Osteoblast (primary cell): ENCODE data around the gene KIF4B. TPM values are rescaled to one million over a fixed set of nuclear protein-coding genes. Genes with fewer than 3 reads are reported as not detected.

ENCODE experiments used
- DNase-seq: peaks from one replicate; pipeline ENCODE4 v3.0.0; 2011; ENCODE audit warnings: low spot score, mixed read lengths; ENCODE audit not compliant: insufficient read length; ENCODE audit errors: missing footprints
- H2AFZ ChIP-seq: 2 replicates; pipeline ENCODE4 v1.6.0; 2011; ENCODE audit warnings: mild to moderate bottlenecking, low read length
- H3K27ac ChIP-seq: 2 replicates; pipeline ENCODE4 v1.5.1; 2011; ENCODE audit warnings: mild to moderate bottlenecking, low read depth, low read length, moderate library complexity
- H3K27me3 ChIP-seq: 2 replicates; pipeline ENCODE4 v1.6.0; 2012; ENCODE audit warnings: mild to moderate bottlenecking, control low read depth, inconsistent platforms, low read length, moderate library complexity; ENCODE audit not compliant: insufficient read depth
- H3K36me3 ChIP-seq: 2 replicates; pipeline ENCODE4 v1.5.1; 2011; ENCODE audit warnings: mild to moderate bottlenecking, low read length, control low read depth, moderate library complexity; ENCODE audit not compliant: insufficient read depth
- H3K4me1 ChIP-seq: 2 replicates; pipeline ENCODE4 v1.5.1; 2011; ENCODE audit warnings: mild to moderate bottlenecking, low read length, control low read depth, moderate library complexity; ENCODE audit not compliant: insufficient read depth
- H3K4me2 ChIP-seq: 2 replicates; pipeline ENCODE4 v1.6.0; 2011; ENCODE audit warnings: mild to moderate bottlenecking, low read length; ENCODE audit not compliant: insufficient read depth
- H3K4me3 ChIP-seq: fragments of 200-600 bp; sonication (generic); 3 replicates; pipeline ENCODE4 v1.5.1; 2012; ENCODE audit warnings: mild to moderate bottlenecking, low read length, inconsistent platforms; ENCODE audit not compliant: insufficient read depth
- H3K79me2 ChIP-seq: 2 replicates; pipeline ENCODE4 v1.6.0; 2012; ENCODE audit warnings: mild to moderate bottlenecking, low read length, control low read depth, inconsistent platforms; ENCODE audit not compliant: insufficient read depth
- H3K9me3 ChIP-seq: 2 replicates; pipeline ENCODE4 v1.5.1; 2011; ENCODE audit warnings: low read depth, low read length, control low read depth
- H4K20me1 ChIP-seq: 2 replicates; pipeline ENCODE4 v1.6.0; 2012; ENCODE audit warnings: mild to moderate bottlenecking, low read length, control low read depth; ENCODE audit not compliant: insufficient read depth
- total RNA-seq: library from RNA; depleted of rRNA; stranded (reverse); fragments of >200 nt; gene quantifications from 2 replicates; pipeline ENCODE4 v1.2.3, GENCODE V29; 2012
- TF ChIP-seq, protein P1 (sequence below): IDR thresholded peaks from 2 replicates; pipeline ENCODE4 v1.5.1; 2011; ENCODE audit warnings: mild to moderate bottlenecking, low read depth, low read length, moderate library complexity; ENCODE audit errors: extremely low read depth

The KIF4B gene
- total RNA-seq, 1 donor = not detected

DNA sequence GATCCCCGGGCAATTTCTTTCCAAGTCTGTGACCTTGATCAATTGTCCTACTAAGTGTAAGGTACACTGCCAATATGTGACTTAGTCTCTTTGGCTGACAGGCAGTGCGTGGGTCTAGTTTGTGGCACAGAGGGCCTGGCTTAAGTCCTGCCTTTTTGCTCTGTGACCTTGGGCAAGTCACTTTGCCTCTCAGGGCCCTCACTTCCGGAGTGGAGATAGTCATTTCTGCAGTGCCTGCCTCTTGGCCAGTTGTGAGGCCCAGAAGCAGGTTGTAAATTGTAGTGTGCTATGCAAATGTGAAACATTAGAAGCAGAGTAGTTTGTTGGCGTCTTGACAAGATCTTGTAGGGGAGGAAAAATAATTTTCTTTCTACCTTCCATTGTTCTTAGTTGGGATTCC is 39.0 kb downstream of the KIF4B start:
- H3K4me3 ChIP-seq = no peak overlapping the region
- no peaks in the 10 kb centered on the region for H3K9me3 ChIP-seq
- no peak overlapping the region for H2AFZ ChIP-seq
- H3K4me1 ChIP-seq = no peaks in the 10 kb centered on the region
- no peaks in the 10 kb centered on the region for H4K20me1 ChIP-seq
- no peak for DNase-seq
- H3K4me2 ChIP-seq = no peak overlapping the region
- no peaks in the 10 kb centered on the region for H3K27me3 ChIP-seq
- no peaks in the 10 kb centered on the region for H3K36me3 ChIP-seq
- H3K79me2 ChIP-seq = no peaks in the 10 kb centered on the region
- TF ChIP-seq, protein P1, sequence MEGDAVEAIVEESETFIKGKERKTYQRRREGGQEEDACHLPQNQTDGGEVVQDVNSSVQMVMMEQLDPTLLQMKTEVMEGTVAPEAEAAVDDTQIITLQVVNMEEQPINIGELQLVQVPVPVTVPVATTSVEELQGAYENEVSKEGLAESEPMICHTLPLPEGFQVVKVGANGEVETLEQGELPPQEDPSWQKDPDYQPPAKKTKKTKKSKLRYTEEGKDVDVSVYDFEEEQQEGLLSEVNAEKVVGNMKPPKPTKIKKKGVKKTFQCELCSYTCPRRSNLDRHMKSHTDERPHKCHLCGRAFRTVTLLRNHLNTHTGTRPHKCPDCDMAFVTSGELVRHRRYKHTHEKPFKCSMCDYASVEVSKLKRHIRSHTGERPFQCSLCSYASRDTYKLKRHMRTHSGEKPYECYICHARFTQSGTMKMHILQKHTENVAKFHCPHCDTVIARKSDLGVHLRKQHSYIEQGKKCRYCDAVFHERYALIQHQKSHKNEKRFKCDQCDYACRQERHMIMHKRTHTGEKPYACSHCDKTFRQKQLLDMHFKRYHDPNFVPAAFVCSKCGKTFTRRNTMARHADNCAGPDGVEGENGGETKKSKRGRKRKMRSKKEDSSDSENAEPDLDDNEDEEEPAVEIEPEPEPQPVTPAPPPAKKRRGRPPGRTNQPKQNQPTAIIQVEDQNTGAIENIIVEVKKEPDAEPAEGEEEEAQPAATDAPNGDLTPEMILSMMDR = no peak
- no peak overlapping the region for H3K27ac ChIP-seq

DNA sequence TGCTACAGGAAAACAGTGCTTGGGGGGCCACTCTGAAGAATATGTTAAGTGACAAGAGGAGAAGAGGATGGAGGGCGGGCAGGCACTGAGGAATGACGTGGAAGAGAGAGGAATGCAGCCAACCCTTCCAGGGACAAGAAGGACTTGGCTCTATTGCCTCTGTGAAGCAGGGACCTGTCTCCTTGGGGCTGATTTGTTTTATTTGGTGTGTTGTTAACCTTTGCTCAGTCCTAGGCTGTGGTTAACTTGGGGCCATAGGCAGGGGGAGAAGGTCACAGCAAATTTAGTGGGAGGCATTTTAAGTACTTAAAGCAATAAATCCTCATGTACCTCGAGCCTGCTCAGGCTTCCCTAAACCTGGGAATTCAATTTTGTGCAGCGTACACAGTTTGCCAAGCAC is 39.9 kb downstream of the KIF4B start:
- no peak overlapping the region for H2AFZ ChIP-seq
- H3K27me3 ChIP-seq = no peaks in the 10 kb centered on the region
- H3K4me3 ChIP-seq = no peak overlapping the region
- H3K79me2 ChIP-seq = no peaks in the 10 kb centered on the region
- H3K4me2 ChIP-seq = no peak overlapping the region
- H3K4me1 ChIP-seq = no peaks in the 10 kb centered on the region
- H4K20me1 ChIP-seq = no peaks in the 10 kb centered on the region
- no peak for DNase-seq
- no peaks in the 10 kb centered on the region for H3K9me3 ChIP-seq
- TF ChIP-seq, protein P1 = no peak
- no peak overlapping the region for H3K27ac ChIP-seq
- no peaks in the 10 kb centered on the region for H3K36me3 ChIP-seq

DNA sequence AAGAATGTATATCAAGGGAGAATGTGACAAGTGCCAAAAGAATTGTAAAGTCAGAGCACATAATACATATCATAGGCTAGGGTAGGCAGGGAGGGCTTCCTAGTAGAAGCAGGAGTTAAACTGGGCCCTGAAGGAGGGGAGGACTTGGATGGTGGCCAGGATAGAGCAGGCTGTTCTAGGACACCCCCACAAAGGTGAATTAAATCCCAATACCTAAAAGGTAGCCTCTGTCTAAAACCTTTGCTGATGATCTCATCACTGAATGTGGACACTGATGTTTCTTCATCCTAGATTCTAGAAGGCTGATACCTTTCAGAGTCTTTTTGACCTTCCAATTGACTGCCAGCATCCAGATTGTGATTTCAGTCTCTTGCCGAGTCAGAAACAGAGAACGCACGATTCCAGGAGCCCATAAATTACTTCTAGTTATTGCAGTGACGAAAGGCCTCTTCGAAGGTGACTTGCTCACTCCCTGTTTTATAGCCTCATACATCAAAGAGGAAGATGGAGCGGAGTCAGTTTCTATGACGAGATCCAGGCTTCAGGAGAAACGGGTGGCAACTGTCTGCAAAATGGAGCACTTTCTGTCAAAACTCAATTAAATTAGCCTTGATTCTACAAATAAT is 43.2 kb downstream of the KIF4B start:
- H2AFZ ChIP-seq = no peak overlapping the region
- no peak overlapping the region for H3K4me3 ChIP-seq
- TF ChIP-seq, protein P1 = no peak
- H3K36me3 ChIP-seq = no peaks in the 10 kb centered on the region
- DNase-seq = no peak
- H3K4me1 ChIP-seq = no peaks in the 10 kb centered on the region
- H4K20me1 ChIP-seq = no peaks in the 10 kb centered on the region
- no peak overlapping the region for H3K4me2 ChIP-seq
- H3K9me3 ChIP-seq = no peaks in the 10 kb centered on the region
- H3K27me3 ChIP-seq = no peaks in the 10 kb centered on the region
- no peaks in the 10 kb centered on the region for H3K79me2 ChIP-seq
- no peak overlapping the region for H3K27ac ChIP-seq

DNA sequence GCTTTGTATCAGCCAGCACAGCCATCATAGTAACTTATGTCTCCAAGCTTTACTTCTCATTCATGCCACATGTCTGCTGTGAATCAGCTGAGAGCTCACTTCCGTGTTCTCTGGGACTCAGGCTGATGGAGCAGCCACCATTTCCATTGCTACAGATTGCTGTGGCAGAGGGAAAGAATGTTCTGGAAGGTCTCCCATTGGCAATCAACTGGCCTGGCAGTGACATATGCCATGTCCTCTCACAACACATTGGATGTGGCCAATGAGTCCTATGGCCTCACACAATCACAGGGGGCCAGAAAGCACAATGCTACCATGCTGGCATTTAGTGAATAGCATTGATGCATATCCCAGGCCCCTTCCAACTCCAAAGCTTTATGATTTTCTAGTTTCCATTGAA is 44.1 kb downstream of the KIF4B start:
- Histone ChIP-seq H3K4me1 (no peaks in the 10 kb centered on the region), H3K79me2 (no peaks in the 10 kb centered on the region), H3K27me3 (no peaks in the 10 kb centered on the region), H3K9me3 (no peaks in the 10 kb centered on the region), H3K27ac (no peak overlapping the region), H4K20me1 (no peaks in the 10 kb centered on the region), H3K4me3 (no peak overlapping the region), H2AFZ (no peak overlapping the region), H3K4me2 (no peak overlapping the region), H3K36me3 (no peaks in the 10 kb centered on the region)
- TF ChIP-seq, protein P1 = no peak
- no peak for DNase-seq
